Tongue (tissue), 2 donors: Measurements from ENCODE around the gene KCNG1. TPM values are rescaled to one million over a fixed set of nuclear protein-coding genes. Genes with fewer than 3 reads are reported as not detected.

Experiments used
- DNase-seq: peaks from one replicate; pipeline ENCODE4 v3.0.0-alpha.2; 2015
- total RNA-seq: library from RNA; depleted of rRNA; stranded (reverse); fragments of >200 nt; gene quantifications from one replicate; pipeline ENCODE4 v1.2.3, GENCODE V29; 2014

KCNG1 gene
- total RNA-seq, 1 donor from 2014 or later: 1.3 TPM

DNA sequence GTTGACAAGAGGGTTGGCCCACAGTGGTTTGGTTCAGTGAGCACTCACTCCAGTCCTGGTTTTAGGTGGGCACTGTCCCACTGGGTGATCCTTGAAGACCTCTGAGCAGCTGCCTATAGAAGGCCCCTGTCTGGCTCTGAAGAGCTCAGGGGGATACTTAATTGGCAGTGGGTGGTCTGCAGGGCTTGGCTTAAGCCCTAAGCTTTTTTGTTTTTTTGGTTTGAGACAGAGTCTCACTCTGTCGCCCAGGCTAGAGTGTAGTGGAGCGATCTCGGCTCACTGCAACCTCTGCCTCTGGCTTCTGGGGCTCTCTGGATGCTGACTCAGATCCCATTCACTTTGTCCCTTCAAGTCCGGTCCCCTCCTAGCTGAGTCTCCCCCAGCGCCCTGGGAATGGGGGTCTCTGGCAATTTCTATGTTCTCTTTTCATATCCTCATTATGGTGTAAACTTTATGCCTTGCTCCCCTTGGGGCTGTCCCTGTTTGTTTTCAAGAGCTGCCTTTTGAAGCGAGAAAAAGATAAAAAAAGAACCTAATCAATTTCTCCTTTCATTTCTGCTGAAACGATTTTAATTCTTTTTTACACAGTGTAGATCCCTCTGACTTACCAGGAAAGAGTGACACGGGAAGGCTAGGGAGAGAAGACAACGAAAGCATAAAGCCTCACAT lies 12.2 kb upstream of the KCNG1 start:
- no peak for DNase-seq

DNA sequence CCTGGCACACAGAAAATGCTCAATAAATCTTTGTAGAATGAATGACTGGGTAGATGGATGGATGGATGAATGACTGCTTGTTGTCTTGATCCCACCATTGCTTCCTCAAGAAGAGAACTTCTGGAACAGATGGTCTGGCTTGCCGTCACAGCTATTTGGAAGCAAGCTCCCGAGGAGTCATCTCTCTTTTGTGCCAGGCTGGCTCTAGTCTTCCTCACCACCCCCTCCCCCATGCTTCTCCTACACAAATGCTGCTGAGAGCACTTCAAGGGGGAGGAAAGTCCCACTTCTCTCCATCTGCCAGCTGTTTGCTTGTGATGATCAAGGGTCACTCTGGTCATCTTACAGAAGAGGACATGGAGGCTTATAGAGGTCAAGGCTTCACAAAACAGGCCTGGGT lies 11.6 kb upstream of the KCNG1 start:
- DNase-seq: no peak

DNA sequence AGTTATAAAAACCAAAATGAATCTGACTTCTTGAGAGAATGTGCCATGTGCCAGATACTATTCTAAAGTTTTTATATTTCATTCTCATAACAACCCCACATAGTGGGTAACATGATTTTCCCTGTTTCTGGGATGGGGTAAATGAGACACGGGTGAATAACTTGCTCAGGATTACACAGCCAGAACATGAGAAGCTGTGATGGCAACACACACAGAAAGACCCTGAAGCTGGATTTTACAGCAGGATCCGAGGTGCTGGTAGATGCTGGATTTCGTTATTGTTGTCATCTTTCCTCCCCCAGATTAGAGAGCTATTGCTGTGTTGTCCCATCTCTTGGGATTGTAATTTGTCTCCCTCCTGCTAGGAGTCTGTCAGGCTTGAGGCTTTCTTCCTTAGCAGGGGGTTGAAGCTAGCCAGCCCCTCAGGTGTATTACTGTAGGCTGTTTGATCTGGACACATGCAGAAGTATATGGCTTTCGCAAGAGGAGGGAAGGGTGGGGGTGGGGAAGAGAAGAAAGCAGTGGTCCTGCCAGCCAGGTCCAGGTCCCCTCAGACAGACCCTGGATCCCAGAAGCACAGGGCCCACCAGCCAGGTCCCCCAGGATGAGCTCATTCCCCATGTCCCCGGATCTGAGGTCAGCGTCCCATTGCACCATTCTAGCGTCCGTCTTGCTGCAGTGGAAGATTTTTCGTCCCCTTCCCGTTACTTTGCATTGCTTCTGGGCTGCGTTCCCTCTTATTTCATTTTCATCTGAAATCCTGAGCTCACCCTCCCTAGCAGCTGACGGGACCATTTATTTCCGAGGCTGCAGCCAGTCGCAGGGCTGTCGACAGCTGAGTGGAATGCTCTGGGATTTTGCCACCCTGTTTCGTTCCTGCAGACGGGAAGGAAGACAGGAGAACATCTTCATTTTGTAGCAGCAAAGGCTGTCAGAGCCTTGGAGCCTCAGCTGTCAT lies 7.3 kb upstream of the KCNG1 start:
- DNase-seq: peak; percentile 44

DNA sequence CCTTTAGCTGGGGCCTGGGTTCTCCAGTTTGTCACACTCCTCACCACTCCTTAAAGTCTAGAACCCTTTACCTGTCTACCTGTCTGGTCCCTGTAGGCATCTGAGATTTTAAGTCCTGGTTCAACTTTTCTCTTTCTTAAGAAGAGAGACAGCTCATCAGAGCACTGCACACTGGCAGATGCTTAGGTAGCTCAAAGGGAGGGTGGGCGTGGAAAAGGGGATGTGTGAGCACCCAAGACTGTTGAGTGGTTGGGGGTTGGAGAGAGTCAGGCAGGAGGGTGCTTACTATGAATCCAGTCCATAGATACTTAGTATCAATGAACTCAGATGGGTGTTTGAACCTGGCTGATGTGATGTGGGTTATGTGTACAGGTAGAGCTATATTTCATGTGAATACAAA lies 6.6 kb upstream of the KCNG1 start:
- no peak for DNase-seq

DNA sequence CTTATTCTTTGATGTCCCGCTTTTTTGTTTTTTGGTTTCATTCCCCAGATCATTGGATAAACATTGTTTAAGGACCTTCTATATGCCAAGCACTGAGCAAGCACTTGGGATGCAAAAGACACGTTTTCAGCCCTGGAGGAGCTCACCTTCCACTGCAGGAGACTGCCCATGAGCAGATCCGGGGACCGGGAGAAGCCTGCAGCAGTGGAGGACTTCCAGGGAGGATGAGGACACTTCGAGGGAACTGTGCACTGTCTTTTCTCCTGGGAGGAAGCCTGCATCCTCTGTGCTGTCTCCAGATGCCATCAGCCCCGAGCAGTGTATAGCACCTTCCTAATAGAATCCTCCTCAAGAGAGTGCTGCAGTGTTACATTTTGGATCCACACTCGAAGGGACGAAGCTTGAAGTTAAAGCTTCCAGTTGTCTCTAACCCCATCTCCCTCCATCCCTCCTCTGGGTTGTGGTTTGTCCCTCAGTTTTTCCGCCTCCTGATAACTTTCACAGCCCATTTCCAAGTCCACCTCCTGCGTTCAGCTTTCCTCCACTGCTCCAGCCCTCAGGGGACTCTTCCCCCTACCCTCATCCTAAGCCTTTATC lies 5.8 kb upstream of the KCNG1 start:
- DNase-seq: no peak

DNA sequence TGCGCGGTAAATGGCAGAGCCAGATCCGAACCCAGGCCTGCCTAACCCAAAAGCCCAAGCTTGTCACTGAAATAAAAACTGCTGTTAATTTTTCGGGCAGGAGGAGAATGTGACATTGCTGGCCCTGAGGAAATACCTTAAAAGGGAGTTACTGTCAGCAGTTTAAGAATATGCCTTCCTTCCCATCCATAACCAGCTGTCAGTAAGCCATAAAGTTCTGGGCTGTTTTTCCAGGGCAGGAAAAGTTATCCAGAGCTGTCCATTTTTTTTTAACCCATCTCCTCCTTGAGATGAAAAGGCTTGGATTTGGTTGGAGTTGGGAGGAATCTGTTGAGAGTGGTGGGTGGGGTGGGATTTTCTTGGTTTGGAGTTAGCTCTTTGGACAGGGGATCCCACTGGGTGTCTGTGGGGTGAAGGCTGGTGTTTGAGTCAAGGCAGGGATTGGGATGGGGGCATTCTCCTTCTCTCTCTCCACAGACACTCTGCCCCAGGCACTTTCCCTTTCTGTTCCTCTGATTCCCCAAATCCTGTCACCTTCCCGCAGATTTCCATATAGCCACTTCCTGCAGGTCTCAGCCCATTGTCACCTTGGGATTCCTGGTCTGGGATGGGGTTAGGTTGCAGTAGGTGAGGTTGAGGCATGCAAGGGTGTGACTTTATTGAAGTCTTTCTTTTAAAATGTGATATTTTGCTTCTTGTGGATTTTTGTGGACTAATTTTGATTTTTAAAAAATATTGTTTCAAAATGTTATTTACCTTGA lies 4.3 kb upstream of the KCNG1 start:
- DNase-seq: no peak

DNA sequence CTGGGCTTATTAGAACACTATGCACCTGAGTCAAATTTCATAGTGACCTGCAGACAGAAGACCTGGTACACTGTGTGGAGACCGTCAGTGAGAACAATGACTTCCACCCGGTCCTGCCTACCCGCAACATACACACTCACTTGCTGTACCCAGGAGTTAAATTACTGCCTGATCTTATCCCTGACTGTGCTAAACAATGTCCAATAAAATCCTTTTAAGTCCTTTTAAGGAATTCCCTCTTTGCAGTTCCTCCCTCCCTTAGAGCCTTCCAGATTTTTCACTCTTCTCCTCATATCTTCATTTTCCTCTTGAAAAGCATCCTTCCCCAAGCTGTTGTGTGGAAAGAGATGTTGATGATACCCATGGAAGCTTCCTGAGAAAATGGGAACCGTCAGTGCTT lies 3.4 kb upstream of the KCNG1 start:
- no peak for DNase-seq

DNA sequence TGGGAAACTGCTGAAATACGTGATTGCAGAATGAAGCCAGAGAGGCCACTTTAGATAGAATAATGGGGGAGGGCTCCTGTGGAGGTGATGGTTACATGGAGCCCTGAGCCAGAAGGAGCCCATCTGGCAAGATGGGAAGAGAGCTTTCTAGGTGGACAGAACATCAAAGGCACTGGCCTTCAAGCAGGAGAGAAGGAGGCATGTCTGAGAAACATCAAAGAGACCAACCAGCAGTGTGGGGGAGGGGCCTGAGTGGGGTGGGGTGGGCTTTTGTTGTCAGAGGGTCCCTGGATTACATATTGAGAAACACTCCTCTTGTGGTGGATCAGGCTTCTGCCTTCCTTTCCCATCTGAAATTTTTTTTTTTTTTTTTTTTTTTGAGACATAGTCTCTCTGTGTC lies 1.9 kb upstream of the KCNG1 start:
- no peak for DNase-seq

DNA sequence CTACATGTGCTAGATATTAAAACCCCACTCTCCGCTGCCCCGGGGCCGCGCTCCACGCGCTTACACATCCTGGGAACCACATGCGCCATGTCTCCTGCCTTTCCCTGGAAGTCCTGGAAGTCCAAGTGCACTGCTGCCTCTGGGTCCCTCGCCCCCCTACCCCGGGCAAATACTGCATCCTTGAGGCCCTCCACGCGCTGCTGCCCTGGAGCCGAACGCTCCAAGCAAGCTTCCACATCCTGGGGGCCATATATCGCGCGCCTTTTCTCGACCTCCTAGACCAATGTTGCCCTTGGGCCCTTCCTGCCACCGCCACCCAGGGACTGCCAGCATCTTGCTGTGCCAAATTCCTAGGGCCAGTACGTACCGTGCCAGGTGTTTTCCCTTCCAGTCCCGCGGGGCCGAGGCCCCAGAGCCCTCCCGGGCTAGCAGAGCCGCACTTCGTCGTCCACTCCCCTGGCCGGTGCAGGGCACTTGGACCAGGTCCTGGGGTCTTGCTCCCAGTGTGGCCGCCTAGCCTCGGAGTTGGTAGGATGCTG lies 779 bp upstream of the KCNG1 start:
- no peak for DNase-seq

DNA sequence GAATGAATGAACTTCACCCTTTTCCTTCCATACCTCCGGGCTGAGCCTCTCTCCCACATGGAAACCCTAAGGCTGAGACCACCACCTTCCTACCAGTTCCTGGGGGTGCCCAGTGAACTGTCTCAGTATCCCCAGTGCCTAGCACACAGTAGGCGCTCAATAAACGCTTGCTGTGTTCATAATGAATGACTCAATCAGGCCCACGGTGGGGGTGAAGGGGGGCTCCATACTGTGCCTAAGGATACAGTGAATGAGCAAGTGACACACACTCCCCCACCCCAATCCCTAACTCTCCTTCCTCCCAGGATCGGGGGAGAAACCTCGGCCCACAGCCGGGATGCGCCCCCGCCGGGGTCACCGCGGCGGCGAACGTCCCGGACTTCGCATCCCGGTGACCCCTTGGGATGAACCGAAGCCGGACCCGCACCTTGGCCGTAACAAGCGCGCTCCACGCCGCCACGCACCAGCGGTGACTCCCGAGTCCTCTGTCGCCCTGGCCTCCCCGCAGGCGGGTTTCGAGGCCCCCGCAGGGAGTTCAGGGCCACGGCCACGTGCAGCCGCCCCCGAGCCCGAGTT lies 592 bp downstream of the KCNG1 start:
- no peak for DNase-seq

DNA sequence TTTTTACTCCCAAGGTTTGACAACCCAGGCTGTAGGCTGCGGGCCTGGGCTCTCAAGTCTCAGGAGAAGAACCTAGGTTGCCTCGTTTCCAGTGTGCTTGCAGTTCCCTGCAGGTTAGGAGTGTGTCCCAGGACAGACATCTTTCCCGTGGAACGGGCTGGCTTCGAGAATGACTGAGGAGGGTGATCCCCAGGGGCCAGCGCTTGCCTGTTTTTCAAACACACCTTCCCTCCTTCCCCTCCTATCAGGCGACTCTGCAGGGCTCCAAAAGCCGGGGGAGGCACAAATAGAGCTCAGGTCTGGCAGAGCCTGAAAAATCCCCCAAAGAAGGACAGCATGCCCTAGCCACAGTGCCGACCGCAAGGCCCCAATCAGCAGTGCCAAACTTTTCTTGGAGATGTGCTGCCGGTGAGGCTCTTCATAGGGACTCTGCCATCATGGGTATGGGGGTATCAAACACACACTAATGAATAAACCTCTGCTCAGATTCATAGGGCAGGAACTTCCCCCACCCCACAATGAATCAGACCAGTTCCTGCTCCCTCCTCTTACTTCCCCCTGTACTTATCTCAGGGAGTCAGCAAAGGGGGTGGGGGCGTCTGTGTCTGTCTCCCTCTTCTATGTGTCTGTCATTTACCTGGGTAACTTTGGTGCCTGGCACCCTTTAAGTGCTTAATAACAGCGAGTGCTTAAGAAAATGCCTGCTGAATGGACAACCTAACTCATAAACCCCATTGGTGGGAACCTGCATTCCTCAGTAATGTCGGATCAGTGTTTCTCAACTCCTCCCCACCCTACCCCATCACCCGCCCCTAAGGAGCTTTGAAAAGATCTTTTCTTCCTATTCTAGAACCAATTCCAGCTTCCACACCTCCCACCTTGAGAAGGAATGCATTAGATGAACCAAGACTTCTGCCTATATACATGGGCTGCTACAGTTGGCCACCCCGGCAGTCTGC lies 1.6 kb downstream of the KCNG1 start:
- DNase-seq: no peak

DNA sequence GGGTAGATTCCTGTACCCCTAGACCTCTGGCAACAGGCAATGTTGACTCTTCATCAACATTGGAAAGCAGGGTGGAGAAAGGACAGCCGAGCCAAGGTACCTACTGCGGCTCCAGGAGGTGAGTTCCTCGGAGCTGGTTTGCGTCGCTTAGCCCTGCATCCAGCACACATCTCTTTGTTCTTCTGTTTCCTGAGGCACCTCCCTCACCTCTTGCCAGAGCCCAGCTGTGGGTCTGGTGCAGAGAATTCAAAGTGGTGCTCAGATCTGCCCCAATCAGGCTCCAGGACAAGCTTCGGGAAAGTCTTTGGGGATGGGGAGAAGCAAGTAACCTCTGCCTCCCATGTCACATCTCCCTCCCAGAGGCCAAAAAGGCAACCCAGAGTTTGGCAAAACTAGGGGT lies 2.2 kb downstream of the KCNG1 start:
- DNase-seq: no peak

DNA sequence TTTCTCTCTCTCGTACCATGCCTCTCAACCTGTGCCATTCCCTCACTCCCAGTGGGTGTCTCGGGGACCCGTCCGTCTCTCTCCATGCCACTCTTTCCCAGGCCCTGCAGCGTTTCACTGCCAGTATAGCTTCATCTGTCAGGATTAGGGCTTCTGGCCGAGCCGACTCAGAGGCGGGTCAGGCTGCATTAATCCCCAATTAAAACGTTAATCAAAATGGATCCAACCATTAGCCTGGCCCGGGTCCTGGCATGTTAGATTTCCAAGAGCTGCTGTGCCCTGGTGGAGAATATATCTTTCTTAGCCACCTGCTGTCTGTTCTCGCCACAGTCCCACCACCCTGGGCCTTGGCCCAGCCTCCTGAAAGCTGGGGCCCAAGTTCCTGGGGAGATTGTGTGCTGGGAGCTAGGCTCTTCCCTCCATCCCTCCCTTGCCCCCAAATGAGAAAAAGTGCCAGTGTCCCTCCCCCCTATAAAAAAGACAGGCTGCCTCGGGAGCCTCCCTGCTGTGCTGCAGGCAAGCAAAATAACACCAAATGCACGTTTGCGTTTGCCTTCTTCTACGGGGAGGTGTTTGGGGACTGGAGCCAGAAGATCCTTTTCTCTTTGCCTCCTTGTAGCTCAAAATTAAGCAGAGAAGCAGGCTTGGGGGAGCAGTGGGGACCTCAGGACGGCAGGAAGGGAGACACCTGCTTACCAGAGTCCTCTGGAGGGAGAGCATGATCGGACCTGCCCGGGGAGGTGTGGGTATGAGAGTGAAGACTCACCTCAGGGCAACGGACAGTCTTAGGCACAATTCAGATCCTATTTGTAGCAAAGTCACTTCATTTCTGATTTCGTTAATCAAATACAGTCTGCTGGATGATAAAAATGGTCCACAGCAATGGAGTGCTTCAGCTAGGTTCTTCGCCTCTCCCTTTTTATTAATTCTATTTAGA lies 3.0 kb downstream of the KCNG1 start:
- no peak for DNase-seq

DNA sequence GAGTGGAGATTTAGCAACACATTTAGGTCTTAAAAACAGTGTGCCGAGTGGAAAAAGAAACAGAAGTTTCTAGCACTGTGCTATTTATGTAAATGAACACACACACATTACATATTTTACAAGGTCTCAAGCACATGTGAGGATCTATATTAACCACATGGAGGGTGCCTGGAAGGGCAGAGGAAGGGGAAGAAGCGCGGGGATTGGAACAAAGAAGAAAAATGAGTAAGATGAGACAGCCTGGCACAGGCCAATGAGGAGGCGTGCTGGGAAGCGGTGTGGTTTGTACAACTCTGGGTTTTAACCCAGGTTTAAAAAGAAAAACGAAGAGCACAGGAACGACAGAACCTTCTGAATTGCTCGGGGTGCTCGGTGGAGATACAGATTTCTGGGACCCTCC lies 5.7 kb downstream of the KCNG1 start:
- no peak for DNase-seq

DNA sequence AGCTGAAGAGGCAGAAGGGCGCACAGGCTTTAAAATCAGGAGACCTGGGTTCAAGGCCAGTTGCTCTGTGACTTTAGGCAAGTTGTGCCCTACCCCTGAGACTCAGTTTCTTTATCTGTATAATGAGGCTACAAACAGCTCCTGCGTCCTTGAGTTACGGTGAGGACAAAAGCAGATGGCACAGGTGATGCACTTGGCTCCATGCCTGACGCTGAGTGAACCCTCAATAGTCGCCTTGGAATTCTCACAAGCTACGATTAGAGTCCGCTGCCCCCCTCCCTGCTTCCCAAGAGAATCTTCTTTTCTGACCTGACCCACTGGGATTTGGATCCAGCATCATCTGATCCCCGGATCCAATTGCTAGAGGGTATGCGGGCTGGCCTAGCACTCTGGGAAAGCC lies 6.4 kb downstream of the KCNG1 start:
- DNase-seq: no peak

DNA sequence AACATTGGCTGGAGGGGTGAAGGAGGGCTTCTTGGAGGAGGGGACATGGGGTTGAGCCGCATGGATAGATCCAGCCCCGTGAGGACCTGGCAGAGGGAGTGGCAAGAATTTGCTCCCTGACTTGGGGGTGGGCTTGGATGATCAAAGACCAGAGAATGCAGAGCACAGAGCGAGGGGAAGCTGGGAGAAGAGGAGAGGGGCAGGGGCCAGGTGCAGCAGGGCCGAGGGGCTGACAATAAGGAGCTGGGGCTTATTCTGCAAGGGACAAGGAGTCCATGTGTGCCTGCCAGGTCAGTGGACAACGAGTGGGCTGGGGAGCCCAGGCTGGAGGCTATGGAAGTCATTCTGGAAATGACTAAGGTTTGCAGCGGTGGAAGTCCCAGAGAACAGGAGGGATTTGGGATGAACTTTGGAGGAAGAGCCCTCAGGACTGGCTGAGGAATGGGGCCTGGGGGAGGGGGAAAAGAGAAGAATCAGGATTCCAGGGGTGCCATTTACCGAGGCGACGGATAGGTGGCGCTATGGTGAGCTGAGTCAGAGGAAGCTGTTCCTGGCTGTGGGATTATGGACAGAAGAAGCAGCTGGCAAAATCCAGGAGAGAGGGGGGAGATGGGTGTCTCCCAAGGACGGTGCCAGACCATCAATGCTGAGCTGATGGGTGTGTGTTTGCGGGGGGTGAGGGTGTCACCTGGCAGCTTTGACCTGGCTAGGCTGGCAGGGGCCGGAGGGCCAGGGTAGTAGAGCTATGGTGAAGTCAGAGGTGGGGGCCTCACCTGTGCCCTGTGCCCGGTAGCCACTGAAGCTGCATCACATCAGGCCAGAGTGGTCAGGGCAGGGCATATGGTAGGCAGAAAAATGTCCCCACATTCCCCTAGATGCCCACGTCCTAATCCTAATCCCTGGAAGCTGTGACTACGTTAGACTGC lies 7.8 kb downstream of the KCNG1 start:
- peak; percentile 75 for DNase-seq

DNA sequence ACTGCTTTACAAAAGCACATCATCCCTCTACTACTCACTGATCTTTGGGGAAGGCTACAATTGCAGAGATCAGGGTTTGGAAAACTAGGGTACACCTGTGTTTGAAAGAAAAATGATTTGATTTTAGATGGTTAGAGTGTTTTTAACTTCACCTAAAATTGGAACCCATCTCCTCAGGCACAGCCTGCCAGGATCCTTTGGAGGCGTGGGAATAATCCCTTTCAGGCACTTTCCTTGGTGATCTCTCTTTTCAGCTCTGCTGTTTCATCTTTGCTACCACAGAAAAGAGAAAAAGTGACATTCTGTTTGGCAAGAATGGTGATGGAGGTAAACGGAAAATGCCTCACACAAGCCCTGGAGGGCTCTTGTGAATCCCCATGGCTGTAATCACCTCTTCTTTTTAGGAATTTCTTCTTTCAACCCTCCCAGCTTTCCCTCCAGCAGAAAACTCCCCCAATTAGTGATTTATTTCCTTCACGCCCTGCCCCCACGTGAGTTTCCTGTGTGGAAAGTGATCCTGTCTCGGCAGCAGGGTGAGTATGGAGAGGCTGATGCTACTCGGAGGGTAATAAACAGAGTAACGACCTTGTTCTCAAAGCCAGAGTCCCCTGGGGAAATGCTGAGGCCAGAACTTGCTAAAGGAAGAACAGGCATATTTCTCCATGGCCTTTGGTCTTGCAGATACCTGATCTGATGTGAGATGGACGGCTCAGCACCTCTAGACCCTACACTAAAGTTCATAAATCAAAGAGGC lies 9.2 kb downstream of the KCNG1 start:
- DNase-seq: no peak

DNA sequence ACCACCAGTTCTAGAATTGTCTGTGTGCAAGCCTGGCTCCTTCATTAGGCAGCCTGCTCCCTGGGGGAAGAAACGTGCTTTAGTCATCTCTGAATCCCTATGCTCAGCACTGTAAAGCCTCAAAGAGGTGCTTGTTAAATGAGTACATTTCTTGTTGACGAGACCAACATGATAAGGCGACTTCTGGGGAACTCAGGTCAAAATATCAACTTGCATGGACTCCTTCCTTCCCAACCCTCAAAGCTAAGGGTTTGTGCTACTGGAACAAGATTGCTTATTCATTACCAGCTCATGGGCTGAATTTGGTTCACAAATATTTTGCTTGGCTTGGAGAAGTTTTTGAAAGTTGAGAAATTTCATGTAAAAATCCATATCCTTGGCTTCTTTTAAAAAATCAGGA lies 10.6 kb downstream of the KCNG1 start:
- no peak for DNase-seq
